Measurements from ENCODE around the gene ANKRD53.
"Not testable (repeated sequence)": the region's sequence is repeated elsewhere in the genome, so short reads cannot be mapped to it uniquely, and the experiment has no call there.

Gene ANKRD53

GRCh38 chr2:70991742-70992141 is 13.3 kb downstream of the ANKRD53 start:
- DNase-seq (ENCODE audit: low read depth) = no peak

- DNase-seq (ENCODE audit: low read depth) = no peak
These were observed 14.8 kb downstream of the ANKRD53 start for GRCh38 chr2:70992945-70993853.

GRCh38 chr2:70994009-70994698 is 15.7 kb downstream of the ANKRD53 start:
- DNase-seq (ENCODE audit: low read depth) = no peak

GRCh38 chr2:70994699-70995425 is 16.4 kb downstream of the ANKRD53 start, which contains the start of gene TEX261:
Gene TEX261 (minus strand): TSS chr2:70994873. CDS start chr2:70994757, 116 bp downstream.
- DNase-seq (ENCODE audit: low read depth) = peak; percentile 33

GRCh38 chr2:70995426-70995729 is 16.9 kb downstream of the ANKRD53 start:
- no peak for DNase-seq (ENCODE audit: low read depth)

GRCh38 chr2:70998885-70999284 is 20.5 kb downstream of the ANKRD53 start:
- not testable (repeated sequence) for DNase-seq (ENCODE audit: low read depth)

GRCh38 chr2:70999362-70999761 is 20.9 kb downstream of the ANKRD53 start:
- DNase-seq (ENCODE audit: low read depth) = no peak

- not testable (repeated sequence) for DNase-seq (ENCODE audit: low read depth)
These were observed 21.5 kb downstream of the ANKRD53 start for GRCh38 chr2:70999931-71000330.

- DNase-seq (ENCODE audit: low read depth) = no peak
These were observed 22.6 kb downstream of the ANKRD53 start for GRCh38 chr2:71000780-71001591.

- DNase-seq (ENCODE audit: low read depth) = no peak
These were observed 23.1 kb downstream of the ANKRD53 start for GRCh38 chr2:71001592-71001927.

- DNase-seq (ENCODE audit: low read depth) = no peak
These were observed 23.6 kb downstream of the ANKRD53 start for GRCh38 chr2:71001981-71002570.

- no peak for DNase-seq (ENCODE audit: low read depth)
These were observed 25.0 kb downstream of the ANKRD53 start for GRCh38 chr2:71003396-71003795.

- DNase-seq (ENCODE audit: low read depth) = no peak
These were observed 25.7 kb downstream of the ANKRD53 start for GRCh38 chr2:71003966-71004755.

- no peak for DNase-seq (ENCODE audit: low read depth)
These were observed 26.4 kb downstream of the ANKRD53 start for GRCh38 chr2:71004857-71005256.

- DNase-seq (ENCODE audit: low read depth) = no peak
These were observed 27.1 kb downstream of the ANKRD53 start for GRCh38 chr2:71005271-71006202.

- DNase-seq (ENCODE audit: low read depth) = no peak
These were observed 27.9 kb downstream of the ANKRD53 start for GRCh38 chr2:71006323-71006722.

GRCh38 chr2:71006955-71007799 is 28.7 kb downstream of the ANKRD53 start:
- no peak for DNase-seq (ENCODE audit: low read depth)

GRCh38 chr2:71008342-71008741 is 29.9 kb downstream of the ANKRD53 start:
- DNase-seq (ENCODE audit: low read depth) = no peak

GRCh38 chr2:71011786-71012185 is 33.4 kb downstream of the ANKRD53 start:
- DNase-seq (ENCODE audit: low read depth) = not testable (repeated sequence)

Measured in HS-27A (cell line).